Medulla oblongata (tissue), 1 donor: Measurements from ENCODE around the gene SYCP2L.
"Not testable (repeated sequence)": the region's sequence is repeated elsewhere in the genome, so short reads cannot be mapped to it uniquely, and the experiment has no call there.

Experiments used
- DNase-seq: peaks from one replicate; pipeline ENCODE4 v3.0.0-alpha.2; 2015; ENCODE audit errors: extremely low spot score

SYCP2L gene

GRCh38 chr6:10886691-10887502, at the start of gene SYCP2L:
Gene SYCP2L, plus strand, starts transcription at chr6:10887052. Its CDS starts 75 bp downstream, at chr6:10887127.
- DNase-seq, result no peak

GRCh38 chr6:10837622-10837994, 49.2 kb upstream of the SYCP2L start:
- peak; percentile 9 for DNase-seq

GRCh38 chr6:10837995-10838793, 48.7 kb upstream of the SYCP2L start, which contains the start of gene MAK:
Gene MAK, minus strand, starts transcription at chr6:10838539. Its CDS starts 7,891 bp downstream, at chr6:10830648.
- peak; percentile 90 for DNase-seq

- DNase-seq, result no peak
Observed at GRCh38 chr6:10838794-10839333, 48.0 kb upstream of the SYCP2L start.

GRCh38 chr6:10843554-10843953, 43.3 kb upstream of the SYCP2L start:
- no peak for DNase-seq

GRCh38 chr6:10847684-10848083, 39.2 kb upstream of the SYCP2L start:
- DNase-seq, result no peak

- no peak for DNase-seq
Observed at GRCh38 chr6:10849901-10850300, 37.0 kb upstream of the SYCP2L start.

- DNase-seq, result no peak
Observed at GRCh38 chr6:10850728-10851127, 36.1 kb upstream of the SYCP2L start.

GRCh38 chr6:10852361-10852960, 34.4 kb upstream of the SYCP2L start:
- no peak for DNase-seq

GRCh38 chr6:10853849-10854300, 33.0 kb upstream of the SYCP2L start:
- not testable (repeated sequence) for DNase-seq

- no peak for DNase-seq
Observed at GRCh38 chr6:10854922-10855632, 31.8 kb upstream of the SYCP2L start.

- no peak for DNase-seq
Observed at GRCh38 chr6:10857259-10857658, 29.6 kb upstream of the SYCP2L start.

- no peak for DNase-seq
Observed at GRCh38 chr6:10861086-10861485, 25.8 kb upstream of the SYCP2L start.

- no peak for DNase-seq
Observed at GRCh38 chr6:10862361-10862760, 24.5 kb upstream of the SYCP2L start.

GRCh38 chr6:10863031-10863430, 23.8 kb upstream of the SYCP2L start:
- DNase-seq, result not testable (repeated sequence)

- DNase-seq, result not testable (repeated sequence)
Observed at GRCh38 chr6:10866709-10867108, 20.1 kb upstream of the SYCP2L start.

- DNase-seq, result no peak
Observed at GRCh38 chr6:10867952-10868351, 18.9 kb upstream of the SYCP2L start.

- DNase-seq, result no peak
Observed at GRCh38 chr6:10873374-10873773, 13.5 kb upstream of the SYCP2L start.

- no peak for DNase-seq
Observed at GRCh38 chr6:10874207-10874606, 12.6 kb upstream of the SYCP2L start.

GRCh38 chr6:10875026-10875425, 11.8 kb upstream of the SYCP2L start:
- no peak for DNase-seq

GRCh38 chr6:10877012-10877411, 9.8 kb upstream of the SYCP2L start:
- DNase-seq, result no peak
